ENCODE results near the gene PRTG. TPM values are rescaled to one million over a fixed set of nuclear protein-coding genes. Genes with fewer than 3 reads are reported as not detected.

The PRTG gene
- total RNA-seq, 1 donor from 2014 or later: 574 TPM

DNA sequence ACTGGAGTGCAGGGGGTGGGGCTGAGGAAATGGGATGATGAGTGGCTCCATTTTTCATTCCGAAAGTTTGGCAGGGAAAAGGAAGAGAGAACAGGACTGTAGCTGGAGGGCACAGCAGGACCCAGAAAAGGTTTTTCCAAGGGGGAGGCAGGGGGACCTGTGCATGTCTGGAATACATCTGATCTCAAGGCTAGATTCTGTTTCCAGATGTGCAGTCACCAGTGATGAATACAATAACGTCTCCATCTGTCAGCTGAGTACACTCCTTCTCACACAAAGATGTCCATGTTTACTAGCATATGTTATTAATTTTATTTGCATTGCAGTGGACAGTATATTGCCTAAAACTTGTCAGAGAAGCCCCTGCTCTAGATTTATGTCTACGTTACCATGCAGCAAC is 39.9 kb upstream of the PRTG start:
- Mint-ChIP-seq H3K36me3 (no peaks in the 10 kb centered on the region), H3K27me3 (ENCODE audit: insufficient read depth, low read depth) (peaks cover 11% of the 10 kb centered on the region), H3K27ac (peak overlapping the region; percentile 48), H3K9me3 (peaks cover 14% of the 10 kb centered on the region), H3K4me3 (no peak overlapping the region), H3K4me1 (peaks cover 52% of the 10 kb centered on the region)
- no peak for TF ChIP-seq EZH2 (IDR thresholded peaks at IDR 0.05)
- TF ChIP-seq, protein P1, sequence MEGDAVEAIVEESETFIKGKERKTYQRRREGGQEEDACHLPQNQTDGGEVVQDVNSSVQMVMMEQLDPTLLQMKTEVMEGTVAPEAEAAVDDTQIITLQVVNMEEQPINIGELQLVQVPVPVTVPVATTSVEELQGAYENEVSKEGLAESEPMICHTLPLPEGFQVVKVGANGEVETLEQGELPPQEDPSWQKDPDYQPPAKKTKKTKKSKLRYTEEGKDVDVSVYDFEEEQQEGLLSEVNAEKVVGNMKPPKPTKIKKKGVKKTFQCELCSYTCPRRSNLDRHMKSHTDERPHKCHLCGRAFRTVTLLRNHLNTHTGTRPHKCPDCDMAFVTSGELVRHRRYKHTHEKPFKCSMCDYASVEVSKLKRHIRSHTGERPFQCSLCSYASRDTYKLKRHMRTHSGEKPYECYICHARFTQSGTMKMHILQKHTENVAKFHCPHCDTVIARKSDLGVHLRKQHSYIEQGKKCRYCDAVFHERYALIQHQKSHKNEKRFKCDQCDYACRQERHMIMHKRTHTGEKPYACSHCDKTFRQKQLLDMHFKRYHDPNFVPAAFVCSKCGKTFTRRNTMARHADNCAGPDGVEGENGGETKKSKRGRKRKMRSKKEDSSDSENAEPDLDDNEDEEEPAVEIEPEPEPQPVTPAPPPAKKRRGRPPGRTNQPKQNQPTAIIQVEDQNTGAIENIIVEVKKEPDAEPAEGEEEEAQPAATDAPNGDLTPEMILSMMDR (IDR thresholded peaks at IDR 0.05): no peak
- TF ChIP-seq EZH2phosphoT487 (IDR thresholded peaks at IDR 0.05): no peak
- Histone ChIP-seq H3K9ac (no peak overlapping the region), H4K20me1 (ENCODE audit: low read depth) (no peaks in the 10 kb centered on the region), H3K4me2 (no peak overlapping the region), H3K27ac (no peak overlapping the region), H3K79me2 (ENCODE audit: low read depth) (no peaks in the 10 kb centered on the region), H3K4me1 (peaks cover 44% of the 10 kb centered on the region), H3K9me3 (ENCODE audit: low read depth) (no peaks in the 10 kb centered on the region), H3K4me3 (no peak overlapping the region), H3K27me3 (no peaks in the 10 kb centered on the region), H3F3A (ENCODE audit: low read depth) (peaks cover 31% of the 10 kb centered on the region), H3K36me3 (no peaks in the 10 kb centered on the region), H2AFZ (replicated peaks) (no peak overlapping the region)
- no peak for DNase-seq (ENCODE audit: low spot score)

DNA sequence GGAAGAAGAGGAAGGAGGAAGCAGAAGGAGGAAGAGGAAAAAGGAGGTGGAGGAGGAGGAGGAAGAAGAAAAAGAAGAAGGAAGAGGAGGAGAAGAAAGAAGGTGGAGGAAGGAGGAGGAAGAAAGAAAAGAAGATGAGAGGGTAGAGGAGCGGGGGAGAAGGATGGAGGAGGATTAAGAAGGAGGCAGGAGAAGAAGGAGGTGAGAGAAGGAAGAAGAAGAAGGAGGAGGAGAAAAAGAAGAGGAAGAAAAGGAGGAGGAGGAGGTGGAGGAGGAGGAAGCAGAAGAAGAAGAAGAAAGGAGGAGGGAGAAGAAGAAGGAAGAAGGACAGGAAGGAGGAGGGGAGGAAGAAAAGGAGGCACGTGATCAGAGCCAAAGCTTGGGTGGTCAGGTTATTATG is 37.3 kb upstream of the PRTG start:
- Histone ChIP-seq H3K4me2 (no peak overlapping the region), H3K27ac (no peak overlapping the region), H2AFZ (replicated peaks) (no peak overlapping the region), H3K9me3 (ENCODE audit: low read depth) (no peaks in the 10 kb centered on the region), H4K20me1 (ENCODE audit: low read depth) (no peaks in the 10 kb centered on the region), H3K9ac (no peak overlapping the region), H3F3A (ENCODE audit: low read depth) (peaks cover 16% of the 10 kb centered on the region), H3K4me1 (peaks cover 23% of the 10 kb centered on the region), H3K79me2 (ENCODE audit: low read depth) (no peaks in the 10 kb centered on the region), H3K27me3 (no peaks in the 10 kb centered on the region), H3K4me3 (no peak overlapping the region), H3K36me3 (no peaks in the 10 kb centered on the region)
- Mint-ChIP-seq H3K4me1 (peaks cover 43% of the 10 kb centered on the region), H3K9me3 (peaks cover 14% of the 10 kb centered on the region), H3K4me3 (no peak overlapping the region), H3K36me3 (no peaks in the 10 kb centered on the region), H3K27ac (no peak overlapping the region), H3K27me3 (ENCODE audit: insufficient read depth, low read depth) (peaks cover 8% of the 10 kb centered on the region)
- TF ChIP-seq EZH2phosphoT487 (IDR thresholded peaks at IDR 0.05): no peak
- TF ChIP-seq, protein P1 (IDR thresholded peaks at IDR 0.05): no peak
- TF ChIP-seq EZH2 (IDR thresholded peaks at IDR 0.05): no peak
- no peak for DNase-seq (ENCODE audit: low spot score)

DNA sequence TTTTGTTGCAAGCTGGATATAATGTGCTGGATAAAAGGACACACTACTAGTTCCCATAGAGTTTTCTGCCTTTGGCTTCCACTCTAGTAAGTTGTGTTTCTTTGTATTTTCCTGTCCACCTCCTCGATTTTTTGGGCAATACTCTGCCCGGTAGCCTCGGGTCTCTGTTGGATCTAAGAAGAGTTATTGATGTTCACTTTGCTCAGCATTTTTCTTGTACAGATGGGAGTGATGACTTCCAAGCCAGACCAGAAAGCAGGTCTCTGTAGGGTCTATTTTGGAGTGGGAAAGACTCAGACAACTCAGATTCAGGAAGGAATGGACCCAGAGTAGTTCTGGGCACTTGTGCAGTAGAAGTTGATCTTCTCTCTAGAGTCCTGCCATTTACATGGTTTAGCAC is 36.0 kb upstream of the PRTG start:
- no peak overlapping the region for H3K4me3 ChIP-seq
- H3K36me3 ChIP-seq: no peaks in the 10 kb centered on the region
- H3K27me3 ChIP-seq: no peaks in the 10 kb centered on the region
- peaks cover 28% of the 10 kb centered on the region for H3K4me1 ChIP-seq
- no peaks in the 10 kb centered on the region for H3K36me3 Mint-ChIP-seq
- H3K9me3 Mint-ChIP-seq: peaks cover 14% of the 10 kb centered on the region
- H3K4me3 Mint-ChIP-seq: no peak overlapping the region
- H3K4me2 ChIP-seq: no peak overlapping the region
- H3K9me3 ChIP-seq (ENCODE audit: low read depth): no peaks in the 10 kb centered on the region
- H3K27me3 Mint-ChIP-seq (ENCODE audit: insufficient read depth, low read depth): peaks cover 8% of the 10 kb centered on the region
- peaks cover 41% of the 10 kb centered on the region for H3K4me1 Mint-ChIP-seq
- H4K20me1 ChIP-seq (ENCODE audit: low read depth): no peaks in the 10 kb centered on the region
- H3K27ac ChIP-seq: no peak overlapping the region
- no peak for TF ChIP-seq EZH2 (IDR thresholded peaks at IDR 0.05)
- TF ChIP-seq, protein P1 (IDR thresholded peaks at IDR 0.05): no peak
- TF ChIP-seq EZH2phosphoT487 (IDR thresholded peaks at IDR 0.05): no peak
- peaks cover 23% of the 10 kb centered on the region for H3F3A ChIP-seq (ENCODE audit: low read depth)
- DNase-seq (ENCODE audit: low spot score): no peak
- H3K27ac Mint-ChIP-seq: no peak overlapping the region
- H2AFZ ChIP-seq (replicated peaks): no peak overlapping the region
- H3K9ac ChIP-seq: no peak overlapping the region
- H3K79me2 ChIP-seq (ENCODE audit: low read depth): no peaks in the 10 kb centered on the region
